ENCODE results near the gene IGFL3.

The IGFL3 gene

DNA sequence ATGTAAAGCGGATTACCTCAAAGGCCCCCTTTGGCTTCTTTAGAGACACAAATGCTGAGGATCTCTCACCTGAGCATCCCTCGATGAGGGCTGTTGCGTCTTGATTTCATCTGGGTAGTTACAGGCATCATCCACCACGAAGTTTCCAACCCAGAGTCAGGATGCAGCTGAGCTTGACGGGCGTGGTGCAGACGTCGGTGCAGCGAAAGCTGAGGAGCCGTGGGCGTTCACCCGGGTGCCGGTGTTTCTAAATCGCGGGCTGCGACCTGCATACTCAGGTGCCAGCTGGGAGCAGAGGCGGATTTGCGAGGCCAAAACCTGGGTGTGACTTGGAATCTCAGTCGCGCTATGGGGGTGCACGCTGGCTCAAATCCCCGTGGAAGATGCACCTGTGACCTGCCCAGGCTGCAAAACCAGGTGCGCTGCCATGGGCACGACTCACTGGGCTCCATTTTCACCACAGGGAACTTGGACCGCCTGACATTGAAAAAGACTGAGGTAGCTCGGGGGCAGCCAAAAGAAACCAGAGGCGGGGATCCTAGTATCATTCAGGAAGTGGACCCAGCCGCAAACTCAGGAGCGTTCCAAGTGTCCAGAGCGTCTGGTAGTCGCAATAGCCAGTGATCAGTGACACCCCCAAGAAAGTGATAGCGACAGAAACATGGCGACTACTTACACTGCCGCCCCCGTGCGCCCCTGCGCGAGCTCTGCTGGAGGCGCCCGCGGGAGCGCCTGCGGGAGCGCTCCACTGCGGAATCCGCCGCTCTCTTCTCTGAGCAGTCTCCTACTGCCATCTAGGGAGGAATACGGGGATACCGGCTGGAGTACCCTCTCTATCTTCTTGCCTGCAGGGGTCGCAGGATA is 47.3 kb downstream of the IGFL3 start:
- no peak for DNase-seq (ENCODE audit: low read depth in 2 of 2)

DNA sequence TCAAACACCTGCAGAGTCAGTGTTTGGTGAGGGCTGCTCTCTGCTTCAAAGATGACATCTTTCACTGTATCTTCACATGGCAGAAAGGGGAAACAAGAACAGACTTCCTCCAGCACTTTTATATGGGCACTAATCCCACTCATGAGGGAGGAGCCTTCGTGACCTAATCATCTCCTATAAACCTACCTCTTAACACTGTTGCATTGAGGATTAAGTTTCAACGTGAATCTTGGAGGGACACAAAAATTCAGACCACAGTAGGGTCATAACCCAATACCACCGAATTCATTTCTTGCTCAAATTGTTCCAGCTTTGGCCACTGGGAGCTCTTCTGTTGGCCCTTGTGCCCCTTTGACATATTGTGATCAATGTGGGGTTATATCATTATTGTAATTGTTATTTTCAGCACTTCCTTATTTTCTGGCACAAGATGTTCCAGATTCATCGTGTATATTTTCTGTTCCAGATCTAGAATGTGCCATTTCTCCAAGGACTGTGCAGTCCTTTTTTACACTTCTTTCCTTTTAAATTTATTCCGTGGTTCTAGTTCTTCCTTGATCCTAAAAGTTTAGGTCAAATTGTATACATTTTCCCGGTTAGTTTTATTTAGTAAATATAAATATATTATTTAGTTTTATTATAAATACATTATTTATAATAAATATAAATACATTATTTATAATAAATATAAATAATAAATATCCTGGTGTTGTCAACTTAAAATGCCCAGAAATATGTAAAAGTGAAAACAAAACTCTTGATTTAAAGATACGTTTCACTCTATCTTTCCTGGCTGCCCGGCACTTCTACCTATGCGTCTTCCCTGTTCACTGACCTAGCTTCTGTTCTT is 48.2 kb downstream of the IGFL3 start:
- DNase-seq (ENCODE audit: low read depth in 2 of 2): no peak

DNA sequence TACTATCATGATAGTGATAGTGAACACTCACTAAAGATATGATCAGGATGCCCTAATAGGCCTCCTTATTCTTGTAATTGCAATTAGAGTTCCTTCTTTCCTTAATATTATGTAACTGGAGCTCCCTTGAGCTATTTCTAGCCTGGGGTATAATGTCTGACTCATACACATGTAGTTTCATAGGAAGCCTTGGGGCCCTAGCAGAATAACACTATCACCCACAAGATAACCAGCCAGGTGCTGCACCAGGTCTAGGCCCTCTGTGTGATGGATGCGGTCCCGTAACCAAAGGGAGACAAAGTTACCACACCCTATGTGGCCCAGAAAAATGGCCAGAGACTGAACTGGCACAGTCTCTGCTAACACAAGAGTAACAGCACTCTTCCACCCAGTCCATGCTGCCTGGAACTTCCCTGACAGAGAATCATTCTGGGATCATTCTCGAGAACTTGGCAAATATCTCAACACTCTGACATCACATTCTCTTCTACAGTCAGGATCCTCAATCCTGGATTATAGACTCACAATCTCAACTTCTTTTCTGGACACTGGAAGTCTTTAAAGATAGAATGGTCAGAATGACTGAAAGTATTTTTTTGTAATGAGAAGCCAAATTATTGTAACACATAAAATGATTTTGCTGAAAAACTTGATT is 51.1 kb downstream of the IGFL3 start:
- no peak for DNase-seq (ENCODE audit: low read depth in 2 of 2)
